ENCODE measurements around the gene HTR6.
A peak's percentile ranks its signal among the peaks of the same experiment; 100 is the strongest.

The HTR6 gene

DNA sequence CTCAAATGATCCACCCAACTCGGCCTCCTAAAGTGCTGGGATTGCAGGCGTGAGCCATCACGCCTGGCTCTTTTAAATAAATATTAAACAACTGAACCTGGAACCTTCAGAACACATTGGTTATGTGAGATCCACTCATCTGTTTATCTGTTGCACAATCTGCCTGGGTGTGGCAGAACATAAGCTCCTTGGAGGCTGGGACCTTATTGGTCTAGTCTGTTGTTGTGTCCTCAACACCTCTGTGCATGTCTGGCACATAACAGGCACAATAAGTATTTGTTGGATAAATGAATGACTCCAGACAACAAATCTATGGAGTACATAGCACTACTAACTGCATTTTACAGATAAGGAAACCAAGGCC is 24.7 kb upstream of the HTR6 start:
- DNase-seq, result no peak

DNA sequence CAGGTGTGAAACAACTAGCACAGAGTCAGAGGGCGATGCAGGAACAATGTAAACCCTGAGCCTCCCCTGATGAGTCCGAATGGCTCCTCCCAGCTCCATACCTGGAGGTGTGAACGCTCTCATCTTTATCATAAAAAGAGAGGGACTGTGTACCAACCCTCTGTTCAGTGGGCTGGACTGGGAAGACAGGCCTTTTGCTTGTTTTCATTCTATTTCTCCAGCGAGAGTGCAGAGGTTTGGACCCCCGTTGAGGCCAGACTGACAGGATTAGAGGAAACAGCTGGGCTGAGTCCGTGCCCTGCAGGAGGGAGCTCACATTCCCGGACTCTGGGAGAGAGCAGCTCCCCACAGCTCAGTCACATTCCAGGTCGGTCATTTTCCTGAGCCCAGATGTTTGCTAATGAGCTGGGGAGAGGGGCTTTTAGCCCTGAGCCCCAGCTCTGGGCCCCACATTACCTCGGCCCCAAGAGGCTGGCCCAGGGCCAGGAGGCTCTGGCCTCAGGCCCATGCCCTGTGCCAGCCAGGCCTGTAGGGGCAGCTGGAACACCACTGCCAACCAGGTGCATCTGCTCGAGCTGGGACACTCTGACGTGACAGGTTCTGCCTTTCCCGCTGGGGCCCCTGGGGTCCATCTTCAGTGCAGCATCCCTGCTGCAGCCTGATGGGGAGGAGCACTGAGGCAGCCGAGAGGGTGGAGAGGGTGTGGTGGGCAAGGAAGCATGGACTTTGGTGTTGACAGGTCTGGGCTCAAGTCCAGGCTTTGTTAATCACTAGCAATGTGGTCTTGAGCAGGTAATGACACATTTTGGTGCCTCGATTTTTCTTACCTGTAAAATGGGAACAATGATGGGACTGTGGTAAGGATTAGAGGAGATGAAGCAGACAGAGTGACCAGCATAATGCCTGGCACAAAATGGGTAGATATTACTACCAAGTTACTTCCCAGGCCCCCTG is 24.0 kb upstream of the HTR6 start:
- no peak for DNase-seq

DNA sequence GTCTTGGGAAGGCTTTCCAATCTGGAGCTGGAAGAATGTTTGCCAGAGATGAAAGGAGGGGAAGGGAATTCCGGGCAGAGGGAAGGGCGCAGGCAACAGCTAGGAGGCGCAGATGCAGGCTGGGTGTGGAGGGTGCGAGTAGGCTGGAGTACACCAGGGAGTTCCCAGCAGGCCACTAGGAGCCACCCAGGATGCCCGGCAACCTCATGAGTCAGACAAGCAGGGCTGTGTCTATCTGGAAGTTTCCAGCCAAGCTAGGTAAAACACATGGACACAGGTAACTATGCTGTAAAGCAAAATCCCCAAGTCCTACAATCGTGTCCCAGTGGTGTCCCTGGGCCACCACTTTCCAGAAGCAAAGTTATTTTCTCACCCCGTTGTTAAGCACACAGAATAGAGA is 21.6 kb upstream of the HTR6 start:
- no peak for DNase-seq

DNA sequence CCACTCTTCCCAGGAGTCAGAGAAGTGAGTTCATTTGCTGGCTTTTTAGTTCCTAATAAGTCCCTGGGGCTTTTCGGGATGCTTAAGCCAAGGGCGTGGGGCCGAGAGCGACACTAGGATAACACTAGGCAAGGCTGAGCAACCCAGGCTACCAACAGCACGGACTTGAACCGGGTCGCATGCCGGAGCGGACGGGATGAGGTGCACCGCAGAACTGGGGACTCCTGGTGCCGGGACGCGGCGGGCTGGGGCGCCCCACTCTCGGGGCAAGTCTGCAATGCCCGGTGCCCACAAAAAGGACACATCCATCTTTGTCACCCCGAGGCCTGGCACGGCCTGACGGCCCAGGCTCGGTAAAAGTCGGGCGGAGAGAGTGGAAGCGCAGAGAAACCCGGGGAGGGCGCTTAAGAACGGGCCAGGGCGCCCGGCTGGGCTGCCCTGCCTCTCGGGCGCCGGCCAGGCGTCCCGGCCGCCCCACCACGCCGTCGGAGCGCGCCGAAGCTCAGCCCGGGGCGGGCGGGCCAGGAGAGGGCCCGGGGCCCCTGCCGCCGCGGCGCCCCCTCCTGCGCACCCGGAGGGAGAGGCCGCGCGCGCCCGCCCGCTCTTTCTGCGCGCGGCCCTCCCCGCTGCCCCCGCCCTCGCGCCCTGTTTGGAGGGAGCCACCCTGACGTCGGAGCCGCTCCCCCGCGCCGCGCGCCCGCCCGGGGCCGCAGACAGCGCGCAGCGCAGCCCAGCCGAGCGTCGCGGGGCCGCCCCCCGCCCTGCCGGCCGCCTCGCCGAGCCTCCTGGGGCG is 20.9 kb upstream of the HTR6 start, which contains the start of gene NBL1:
Gene NBL1, plus strand, starts transcription at position 710 of the 793 bp plus-strand sequence. CDS start 10,720 bp downstream, outside the sequence.
- peak; percentile 64 for DNase-seq

DNA sequence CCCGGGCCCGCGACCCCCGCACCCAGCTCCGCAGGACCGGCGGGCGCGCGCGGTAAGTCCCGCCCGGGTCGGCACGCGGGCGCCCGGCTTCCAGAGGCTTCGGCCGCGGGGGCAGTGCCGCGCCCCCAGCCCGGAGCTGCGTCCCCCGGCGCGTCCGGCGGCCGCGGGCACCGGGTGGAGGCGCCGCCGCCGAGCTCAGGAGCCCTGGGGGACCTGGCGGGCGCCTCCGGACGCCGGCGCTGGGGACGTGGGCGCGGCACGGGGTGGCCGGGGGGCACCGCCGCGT is 20.3 kb upstream of the HTR6 start:
- DNase-seq, result no peak

DNA sequence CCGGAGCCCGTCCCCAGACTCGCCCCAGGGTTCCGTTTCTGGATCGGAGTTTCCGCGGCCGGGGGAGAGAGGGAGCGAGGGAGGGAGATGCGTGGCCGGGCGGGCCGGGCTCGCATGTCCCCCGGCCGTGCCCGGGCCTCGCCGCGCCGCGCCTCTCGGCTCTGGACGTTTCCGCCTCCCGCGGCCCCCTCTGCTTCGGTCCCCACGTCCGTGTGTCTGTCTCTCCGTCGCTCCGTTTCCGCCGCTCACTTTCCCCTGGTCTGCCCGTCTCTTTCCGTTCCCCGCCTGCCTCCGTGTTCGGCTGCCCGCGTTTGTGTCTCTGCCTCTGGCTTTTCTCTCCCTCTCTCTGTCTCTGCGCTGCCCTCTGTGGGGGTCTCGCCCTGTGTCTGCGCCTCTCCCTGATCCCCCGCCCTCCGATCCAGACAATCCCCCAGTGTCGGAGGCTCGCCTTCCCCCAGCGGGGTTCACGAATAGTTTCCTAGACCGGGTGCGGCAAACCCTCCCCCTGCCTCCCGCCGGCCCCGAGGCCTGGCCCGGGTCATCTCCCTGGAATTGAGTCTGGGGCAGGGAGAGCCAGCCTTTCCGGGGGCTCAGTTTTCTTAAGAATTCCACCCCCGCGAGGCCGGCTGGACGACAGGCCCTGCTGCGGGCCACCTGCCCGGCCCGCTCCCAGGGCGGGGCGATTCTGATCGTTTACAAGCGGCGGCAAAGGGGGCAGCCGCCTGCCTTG is 19.8 kb upstream of the HTR6 start:
- DNase-seq, result peak; percentile 45

DNA sequence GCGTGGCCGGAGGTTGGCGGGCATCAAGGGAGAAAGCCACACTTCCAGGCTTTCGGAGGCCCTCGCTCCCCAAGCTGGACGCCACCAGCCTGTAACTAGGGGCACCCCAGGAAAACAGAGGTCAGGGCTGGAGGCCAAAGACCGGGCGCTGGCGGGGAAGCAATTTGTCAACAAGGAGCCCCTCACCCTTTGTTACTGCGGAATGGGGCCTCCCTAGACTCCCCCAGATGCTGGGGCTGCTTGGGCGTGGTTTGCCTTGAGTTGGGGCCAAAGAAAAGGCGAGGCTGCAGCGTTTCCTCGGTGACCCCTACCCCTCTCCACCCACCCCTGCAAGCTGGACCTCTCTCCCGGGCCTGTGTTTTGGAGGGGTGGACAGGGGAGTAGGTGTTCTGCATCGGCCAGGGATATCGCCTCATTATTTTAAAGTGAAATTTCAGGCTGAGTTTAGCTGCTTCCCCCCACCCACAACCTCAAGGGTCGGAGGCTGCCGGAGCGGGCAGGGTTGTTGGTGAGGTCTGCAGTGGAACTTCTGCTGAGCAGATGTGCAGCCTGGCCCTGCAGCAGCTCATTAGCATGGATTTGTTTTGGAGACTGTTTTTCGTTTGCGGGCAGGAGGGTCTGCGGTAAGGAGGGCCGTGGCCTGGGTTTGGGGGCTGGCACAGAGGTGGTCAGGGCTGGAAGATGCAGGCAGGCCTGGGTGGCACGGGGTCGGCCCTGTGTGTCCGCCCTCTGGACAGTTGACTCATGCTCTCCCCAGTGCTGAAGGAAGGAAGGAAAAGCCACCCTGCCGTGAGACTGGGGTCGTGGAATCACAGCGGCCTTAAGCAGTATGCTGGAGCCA is 19.0 kb upstream of the HTR6 start:
- no peak for DNase-seq

DNA sequence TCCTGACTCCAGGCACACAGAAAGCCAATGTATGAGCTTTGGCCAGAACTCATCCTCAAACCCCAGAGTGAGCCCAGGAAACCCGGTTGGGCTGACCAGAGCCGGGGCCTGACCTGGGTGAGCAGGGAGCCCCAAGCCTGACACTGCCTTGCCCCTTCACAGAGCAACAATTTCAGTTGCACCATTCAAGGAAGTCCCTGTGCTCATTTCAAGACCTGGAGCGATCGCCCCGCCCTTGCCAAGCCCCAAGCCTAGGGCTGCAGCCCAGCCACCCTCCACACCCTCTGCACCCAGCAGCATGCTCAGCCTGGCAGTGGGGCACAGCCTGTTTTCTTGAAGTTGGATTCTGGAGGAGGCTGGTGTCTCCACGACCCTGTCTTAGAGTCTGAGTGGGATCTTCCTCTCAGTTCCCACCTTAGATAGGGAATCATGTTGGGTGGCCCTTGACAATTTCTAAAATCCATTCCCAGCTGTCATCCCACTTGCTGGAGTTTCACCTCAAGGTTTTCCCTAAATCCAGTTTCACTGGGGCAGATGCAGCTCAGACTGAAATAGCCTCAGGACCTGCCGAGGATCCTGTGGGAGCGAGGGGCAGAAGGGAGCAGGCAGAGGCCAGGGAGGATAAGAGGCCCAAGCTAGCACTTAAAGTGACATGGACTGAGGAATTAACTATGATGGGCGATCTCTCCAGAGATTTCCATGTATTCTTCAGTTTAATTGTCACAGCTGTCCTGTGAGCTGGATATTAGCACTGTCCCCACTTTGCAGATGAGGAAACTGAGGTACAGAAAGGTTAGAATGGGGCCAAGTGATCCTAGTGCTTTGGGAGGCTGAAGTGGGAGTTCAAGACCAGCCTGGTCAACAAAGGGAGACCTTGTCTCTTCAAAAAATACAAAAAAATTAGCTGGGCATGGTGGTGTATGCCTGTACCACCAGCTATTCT is 18.0 kb upstream of the HTR6 start:
- no peak for DNase-seq

DNA sequence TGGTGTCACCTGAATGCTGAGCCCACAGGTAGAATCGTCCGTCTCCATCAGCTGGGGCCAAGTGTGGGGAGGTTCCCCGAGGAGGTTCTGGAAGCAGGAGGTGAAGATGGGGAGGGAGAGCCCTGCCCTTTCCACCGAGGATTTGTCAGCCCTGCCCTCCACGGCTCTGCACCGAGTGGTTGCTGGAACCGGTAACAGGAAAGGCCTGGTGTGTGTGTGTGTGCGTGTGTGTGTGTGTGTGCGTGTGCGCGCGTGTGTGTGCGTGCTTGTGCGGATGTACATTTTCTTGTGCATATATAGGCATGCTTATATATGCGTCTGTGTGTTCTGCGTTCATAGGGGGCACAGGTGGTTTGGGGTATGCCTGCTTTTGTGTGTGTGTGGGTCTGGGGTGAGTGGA is 17.0 kb upstream of the HTR6 start:
- DNase-seq, result no peak

DNA sequence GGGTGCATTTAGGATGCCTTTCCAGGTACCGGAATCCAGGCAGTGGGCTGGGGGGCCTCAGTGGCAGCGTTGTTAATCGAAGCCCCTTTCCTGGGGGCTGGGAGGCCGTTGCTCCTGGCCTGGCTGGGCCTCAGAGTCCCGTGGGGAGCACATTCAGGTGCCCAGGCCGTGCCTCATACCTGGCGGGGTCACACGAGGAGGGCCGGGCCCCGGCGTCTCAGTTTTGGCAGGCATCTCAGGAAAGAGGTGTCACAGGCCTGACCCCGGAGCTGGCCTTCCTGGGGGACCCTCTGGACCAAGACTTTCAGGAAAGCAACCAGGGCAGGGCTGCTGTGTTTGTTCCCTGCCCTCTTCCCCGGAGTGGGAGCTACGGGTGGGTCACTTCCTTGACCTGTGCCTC is 16.4 kb upstream of the HTR6 start:
- DNase-seq, result no peak

DNA sequence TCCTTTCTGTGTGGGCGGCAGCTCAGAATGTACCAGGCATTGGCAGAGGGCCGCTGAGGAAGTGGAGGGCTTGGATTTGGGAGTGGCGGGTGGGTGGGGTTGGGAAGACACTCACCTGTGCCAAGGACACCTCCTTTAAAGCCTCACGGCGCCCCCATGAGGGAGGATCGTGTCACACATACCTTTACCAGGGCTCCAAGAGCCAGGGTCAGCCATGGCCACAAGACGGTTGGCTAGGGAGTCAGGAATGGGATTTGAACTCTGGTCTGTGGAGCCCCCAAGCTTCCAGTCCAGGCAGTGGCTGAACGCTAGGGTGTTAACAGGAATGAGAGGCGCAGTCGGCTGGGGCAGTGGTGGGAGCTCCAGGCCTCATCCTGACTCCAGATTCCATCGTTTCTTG is 16.0 kb upstream of the HTR6 start:
- no peak for DNase-seq

DNA sequence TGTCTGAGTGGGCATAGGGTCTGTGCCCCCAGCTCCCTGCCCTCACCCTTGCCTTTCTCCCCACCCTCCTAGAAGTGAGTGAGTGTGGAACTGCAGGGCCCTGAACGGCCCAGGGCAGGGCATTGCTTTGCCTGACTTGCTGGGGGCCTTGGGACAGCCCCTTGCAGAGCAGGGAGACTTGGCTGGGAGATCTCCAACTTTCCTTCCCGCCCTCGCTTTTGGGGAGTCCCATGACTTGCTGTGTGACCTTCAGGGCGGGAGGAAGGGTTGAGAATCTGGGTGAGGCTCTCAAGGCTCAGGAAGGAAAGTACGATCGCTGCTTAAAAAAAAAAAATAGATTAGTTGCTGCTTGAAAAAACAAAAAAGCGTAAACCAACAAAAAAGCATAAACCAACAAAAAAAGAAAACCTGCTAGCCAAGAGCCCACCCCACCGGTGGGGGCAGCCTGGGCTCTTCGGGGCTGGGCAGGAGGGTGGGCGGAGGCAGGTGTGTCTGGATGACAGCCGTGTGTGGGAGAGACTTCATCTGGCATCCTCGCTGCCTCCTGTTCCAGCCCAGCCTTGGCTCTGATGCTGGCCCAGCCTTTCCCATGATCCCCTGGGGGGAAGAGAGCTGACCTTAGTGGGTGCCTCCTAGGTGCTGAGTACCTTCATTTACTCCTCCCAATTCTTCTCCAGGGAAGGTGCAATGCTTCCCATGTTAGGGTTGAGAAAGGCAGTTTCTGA is 14.1 kb upstream of the HTR6 start:
- DNase-seq, result no peak

DNA sequence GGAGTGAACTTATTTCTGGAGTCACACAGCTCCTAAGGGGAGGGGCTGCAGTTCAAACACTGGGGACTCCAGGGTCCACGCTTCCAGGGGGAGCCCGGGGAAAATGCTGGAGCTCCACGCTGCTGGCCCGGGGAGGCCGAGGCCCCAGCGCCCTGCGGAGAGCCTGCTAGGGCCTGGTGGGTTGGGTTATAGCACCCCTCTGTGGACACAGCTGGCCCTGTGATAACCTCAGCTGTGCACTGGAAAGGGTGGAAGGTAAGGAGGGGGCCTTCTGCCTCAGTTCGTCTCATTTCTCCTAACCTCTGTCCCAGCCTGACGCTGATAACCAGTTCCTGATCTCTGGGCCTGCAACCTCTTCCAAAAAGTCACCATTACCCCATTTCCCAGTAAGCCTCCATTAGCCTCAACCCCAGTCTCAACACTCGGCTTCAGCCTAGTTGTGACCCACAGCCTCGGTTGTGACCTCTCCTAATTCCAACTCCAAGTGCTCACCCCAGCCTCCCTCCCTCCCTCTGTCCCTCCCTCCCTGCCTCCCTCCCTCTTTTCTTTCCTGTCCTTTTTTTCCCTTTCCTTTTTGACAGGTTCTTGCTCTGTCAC is 13.4 kb upstream of the HTR6 start:
- no peak for DNase-seq

DNA sequence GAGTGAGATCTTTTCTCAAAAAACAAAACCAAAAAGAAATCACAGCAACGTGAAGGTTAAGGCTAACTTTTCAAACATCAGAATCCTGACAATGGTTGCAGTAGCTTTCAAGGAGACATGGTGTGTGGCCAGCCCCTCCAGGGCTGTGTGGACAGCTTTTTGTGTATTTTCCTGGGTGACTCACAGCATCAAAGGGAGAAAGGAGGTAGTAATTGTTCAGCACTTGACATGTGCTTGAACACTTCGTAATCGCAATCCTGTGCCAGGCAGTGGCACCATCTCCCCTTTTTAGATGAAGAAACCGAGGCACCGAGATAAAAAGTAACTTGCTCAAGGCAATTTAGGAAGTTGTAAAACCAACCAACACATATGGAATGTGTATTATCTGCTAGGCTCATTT is 10.3 kb upstream of the HTR6 start:
- no peak for DNase-seq

DNA sequence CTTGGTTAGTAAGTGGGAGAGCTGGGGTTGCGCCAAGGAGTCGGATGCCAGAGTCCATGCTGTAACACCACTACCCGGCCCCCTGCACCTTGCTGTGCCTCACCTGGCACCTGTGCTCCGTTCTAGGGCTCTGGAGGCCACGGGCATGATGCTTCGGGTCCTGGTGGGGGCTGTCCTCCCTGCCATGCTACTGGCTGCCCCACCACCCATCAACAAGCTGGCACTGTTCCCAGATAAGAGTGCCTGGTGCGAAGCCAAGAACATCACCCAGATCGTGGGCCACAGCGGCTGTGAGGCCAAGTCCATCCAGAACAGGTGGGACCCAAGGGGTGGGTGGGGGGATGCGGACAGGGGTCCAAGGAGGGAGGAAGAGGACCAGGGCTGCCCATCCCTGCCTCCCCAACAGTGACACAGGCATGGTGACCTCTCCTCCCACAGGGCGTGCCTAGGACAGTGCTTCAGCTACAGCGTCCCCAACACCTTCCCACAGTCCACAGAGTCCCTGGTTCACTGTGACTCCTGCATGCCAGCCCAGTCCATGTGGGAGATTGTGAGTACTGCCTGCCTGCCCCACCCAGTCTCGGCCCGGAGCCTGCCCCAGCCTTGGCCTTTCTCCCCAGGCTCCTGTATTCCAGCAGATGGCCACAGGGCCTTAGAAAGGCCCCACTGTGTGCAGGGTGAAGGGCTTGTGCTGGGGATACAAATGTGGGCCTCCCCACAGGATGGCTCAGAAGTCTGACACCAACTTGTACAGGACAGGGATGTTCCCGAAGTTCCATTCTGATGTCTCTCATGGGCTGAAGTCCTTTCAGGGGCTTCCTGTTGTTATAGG is 9.6 kb upstream of the HTR6 start:
- DNase-seq, result no peak

DNA sequence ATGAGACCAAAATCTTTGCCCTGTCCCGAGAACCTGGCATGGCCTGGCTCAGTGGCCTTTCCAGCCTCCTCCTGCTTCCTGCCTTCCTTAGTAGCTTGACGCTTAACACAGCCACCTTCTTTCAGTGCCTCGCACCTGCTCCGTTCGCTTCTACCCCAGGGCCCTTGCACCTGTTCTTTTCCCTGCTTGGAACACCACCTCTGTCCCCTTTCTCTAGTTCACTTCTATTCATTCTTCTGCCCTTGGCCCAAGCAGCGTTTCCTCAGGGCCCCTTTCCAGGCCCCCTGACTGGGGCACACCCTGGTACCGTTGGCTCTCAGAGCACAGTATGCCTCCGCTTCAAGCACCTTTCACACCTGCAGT is 9.0 kb upstream of the HTR6 start:
- DNase-seq, result no peak

DNA sequence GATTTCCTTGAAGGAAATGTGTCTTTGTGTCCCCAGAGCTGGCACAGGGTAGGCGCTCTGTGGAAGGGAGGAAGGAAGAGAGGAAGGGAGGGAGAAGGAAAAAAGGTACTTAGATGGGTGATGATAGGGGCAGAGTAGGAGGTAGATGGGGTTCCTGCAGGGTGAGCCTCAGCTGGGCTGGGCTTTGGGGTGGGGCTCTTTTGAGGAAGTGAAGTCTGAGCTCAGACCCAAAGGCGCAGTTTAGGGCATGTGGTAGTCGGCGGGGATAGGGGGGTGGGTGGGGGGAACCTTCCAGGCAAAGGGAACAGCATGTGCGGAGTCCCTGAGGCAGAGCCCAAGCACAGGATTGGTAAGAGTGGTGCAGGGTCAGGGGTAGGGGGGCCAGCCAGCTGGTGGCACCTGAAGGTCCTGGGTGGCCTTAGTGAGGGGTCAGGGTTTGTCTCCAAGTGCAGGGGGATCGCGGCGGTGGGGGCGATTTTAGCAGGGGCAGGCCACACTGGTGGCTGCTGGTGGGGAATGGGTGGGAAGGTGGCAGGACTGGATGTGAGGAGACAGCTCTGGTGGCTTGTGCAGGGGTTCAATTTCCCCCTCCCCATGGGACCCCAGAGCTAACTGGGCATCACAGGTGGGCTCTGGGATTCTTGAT is 8.4 kb upstream of the HTR6 start:
- DNase-seq, result no peak

DNA sequence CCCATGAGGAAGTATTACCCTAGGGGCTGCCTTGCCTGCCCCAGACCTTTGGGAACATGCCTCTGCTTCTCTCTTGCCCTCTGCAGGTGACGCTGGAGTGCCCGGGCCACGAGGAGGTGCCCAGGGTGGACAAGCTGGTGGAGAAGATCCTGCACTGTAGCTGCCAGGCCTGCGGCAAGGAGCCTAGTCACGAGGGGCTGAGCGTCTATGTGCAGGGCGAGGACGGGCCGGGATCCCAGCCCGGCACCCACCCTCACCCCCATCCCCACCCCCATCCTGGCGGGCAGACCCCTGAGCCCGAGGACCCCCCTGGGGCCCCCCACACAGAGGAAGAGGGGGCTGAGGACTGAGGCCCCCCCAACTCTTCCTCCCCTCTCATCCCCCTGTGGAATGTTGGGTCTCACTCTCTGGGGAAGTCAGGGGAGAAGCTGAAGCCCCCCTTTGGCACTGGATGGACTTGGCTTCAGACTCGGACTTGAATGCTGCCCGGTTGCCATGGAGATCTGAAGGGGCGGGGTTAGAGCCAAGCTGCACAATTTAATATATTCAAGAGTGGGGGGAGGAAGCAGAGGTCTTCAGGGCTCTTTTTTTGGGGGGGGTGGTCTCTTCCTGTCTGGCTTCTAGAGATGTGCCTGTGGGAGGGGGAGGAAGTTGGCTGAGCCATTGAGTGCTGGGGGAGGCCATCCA is 7.8 kb upstream of the HTR6 start:
- DNase-seq, result no peak

Data from activated gamma-delta T cell treated with Interleukin-2 at 50 U/mL for 16 hours (primary cell).